Endothelial cell of umbilical vein (primary cell): ENCODE measurements around the gene HTRA3. TPM values are rescaled to one million over a fixed set of nuclear protein-coding genes. Genes with fewer than 3 reads are reported as not detected.

Experiments used
- BruUV-seq: library from RNA; stranded (reverse); fragments of 400-500 nt; replicated peaks from 2 replicates; lab custom pipeline; 2021; lab: Mats Ljungman, UMichigan
- CTCF ChIA-PET: fragments of 300-600, 350-600 bp; sonication (Branson Sonifier 250); formaldehyde crosslinking; loops from one replicate; lab custom pipeline; 2021; ENCODE audit warnings: antibody characterized with exemption, inconsistent platforms; lab: Charles Lee
- POLR2A ChIA-PET: fragments of 300-600, 350-600 bp; sonication (Branson Sonifier 250); formaldehyde crosslinking; loops from one replicate; lab custom pipeline; 2021; ENCODE audit warnings: antibody characterized with exemption, inconsistent platforms; lab: Charles Lee
- DNase-seq: peaks from one replicate; pipeline ENCODE4 v3.0.0-alpha.2; 2011; ENCODE audit warnings: low read depth, low spot score
- FAIRE-seq: peaks from 2 replicates; lab custom pipeline; 2011; peaks lifted over from hg19 to GRCh38; lab: Jason Lieb, UNC
- H2AFZ ChIP-seq: 2 replicates; pipeline ENCODE4 v1.6.0; 2012; ENCODE audit warnings: low read depth, low read length, control low read depth, inconsistent platforms
- H3K27ac ChIP-seq: 2 replicates; pipeline ENCODE4 v1.5.1; 2011; ENCODE audit warnings: low read depth, mild to moderate bottlenecking, control low read depth, low read length, moderate library complexity; ENCODE audit not compliant: insufficient read depth
- H3K27me3 ChIP-seq, 2 experiments: 2 replicates each; pipeline versions ENCODE4 v1.6.0 to v1.6.1; 2011; ENCODE audit warnings: low read length in 2 of 2, mixed read lengths in 1 of 2; ENCODE audit not compliant: control insufficient read depth in 2 of 2, insufficient read depth in 2 of 2
- H3K36me3 ChIP-seq, 2 experiments: 2 replicates in 1 of 2; 3 replicates in 1 of 2; pipeline ENCODE4 v1.5.1; 2011; ENCODE audit warnings: low read length in 2 of 2, mild to moderate bottlenecking in 1 of 2, moderate library complexity in 1 of 2; ENCODE audit not compliant: control insufficient read depth in 2 of 2, insufficient read depth in 2 of 2; ENCODE audit errors: extremely low read depth in 1 of 2
- H3K4me1 ChIP-seq: 3 replicates; pipeline ENCODE4 v1.5.1; 2011; ENCODE audit warnings: mild to moderate bottlenecking, low read length; ENCODE audit not compliant: control insufficient read depth, insufficient read depth; ENCODE audit errors: extremely low read depth
- H3K4me2 ChIP-seq: 2 replicates; pipeline ENCODE4 v1.6.1; 2011; ENCODE audit warnings: low read length, control low read depth, mixed read lengths; ENCODE audit not compliant: insufficient read depth
- H3K4me3 ChIP-seq, 3 experiments: fragments of 200-600 bp in 1 of 3; sonication (generic), shearing (Covaris generic) in 1 of 3; replicated peaks in 1 of 3; 2 replicates each; pipeline ENCODE4 v1.5.1; 2011 to 2016; ENCODE audit warnings: control low read depth in 3 of 3, low read length in 3 of 3, mild to moderate bottlenecking in 2 of 3, inconsistent platforms in 1 of 3, low read depth in 1 of 3, moderate library complexity in 1 of 3; ENCODE audit not compliant: insufficient read depth in 1 of 3
- H3K79me2 ChIP-seq: 2 replicates; pipeline ENCODE4 v1.6.0; 2012; ENCODE audit warnings: low read length, inconsistent platforms; ENCODE audit not compliant: control insufficient read depth, insufficient read depth
- H3K9ac ChIP-seq: replicated peaks from 2 replicates; pipeline ENCODE3; 2011; ENCODE audit warnings: low read length, control low read depth; ENCODE audit not compliant: insufficient read depth; ENCODE audit errors: extremely low read depth
- H3K9me1 ChIP-seq: replicated peaks from 3 replicates; pipeline ENCODE4 v1.6.0; 2011; ENCODE audit warnings: mild to moderate bottlenecking, low read length; ENCODE audit not compliant: control insufficient read depth, insufficient read depth; ENCODE audit errors: extremely low read depth
- H3K9me3 ChIP-seq: replicated peaks from 2 replicates; pipeline ENCODE4 v1.5.1; 2012; ENCODE audit warnings: low read length, inconsistent platforms; ENCODE audit not compliant: control insufficient read depth, insufficient read depth
- H4K20me1 ChIP-seq: replicated peaks from 2 replicates; pipeline ENCODE3; 2011; ENCODE audit warnings: mild to moderate bottlenecking, low read length; ENCODE audit not compliant: control insufficient read depth, insufficient read depth; ENCODE audit errors: extremely low read depth
- EZH2 ChIP-seq: IDR thresholded peaks from 2 replicates; pipeline ENCODE4 v1.6.1; 2012; ENCODE audit warnings: borderline replicate concordance, low read depth, mild to moderate bottlenecking, moderate library complexity, low read length, inconsistent platforms; ENCODE audit not compliant: severe bottlenecking
- GATA2 ChIP-seq: IDR thresholded peaks from 2 replicates; pipeline ENCODE4 v1.7.0; 2011; ENCODE audit warnings: low read depth, mild to moderate bottlenecking, moderate library complexity, mixed read lengths, low read length; ENCODE audit not compliant: insufficient read length, insufficient read depth
- MYC ChIP-seq: IDR thresholded peaks from one replicate; pipeline ENCODE4 v1.6.1; 2011; ENCODE audit warnings: mild to moderate bottlenecking, low read depth, low read length
- POLR2A ChIP-seq: IDR thresholded peaks from 2 replicates; pipeline ENCODE4 v1.6.1; 2012; ENCODE audit warnings: low read depth, mild to moderate bottlenecking, control low read depth, low read length
- POLR2AphosphoS5 ChIP-seq: IDR thresholded peaks from 2 replicates; pipeline ENCODE4 v1.6.1; 2012; ENCODE audit warnings: low read depth, mild to moderate bottlenecking, control low read depth, low read length, moderate library complexity; ENCODE audit not compliant: insufficient read depth
- dilution Hi-C: fragments of 300-500 bp; cut with MboI; formaldehyde crosslinking; loops from one replicate; pipeline ENCODE4 v1.15.0; 2019; ENCODE audit warnings: low sequenced_read_pairs; ENCODE audit not compliant: extremely low pct_ligation_motif_present
- intact Hi-C: fragments of 100-400 bp; cut with micrococcal nuclease; formaldehyde crosslinking; loops from one replicate; pipeline ENCODE4 v1.10.0; 2022
- polyA plus RNA-seq, 4 experiments: library from polyadenylated mRNA; depleted of rRNA in 3 of 4; stranded (reverse) in 3 of 4; unstranded in 1 of 4; fragments of >200 nt; gene quantifications; 2 replicates each; pipeline versions ENCODE4 v1.2.1 to v1.2.3, GENCODE V29; 2011 to 2012; ENCODE audit warnings: missing spikeins in 1 of 4
- total RNA-seq: library from RNA; stranded (reverse); gene quantifications from 2 replicates; pipeline ENCODE4 v1.2.3, GENCODE V29; 2021
- TF ChIP-seq, protein P1 (sequence below), 2 donors: IDR thresholded peaks; 1 replicate in 1 of 2; 2 replicates in 1 of 2; pipeline ENCODE4 v1.5.1; 2011; ENCODE audit warnings: low read length in 2 of 2, mild to moderate bottlenecking in 2 of 2, moderate library complexity in 2 of 2, control low read depth in 1 of 2, inconsistent platforms in 1 of 2, low read depth in 1 of 2; ENCODE audit not compliant: insufficient read depth in 1 of 2; ENCODE audit errors: extremely low read depth in 1 of 2
- TF ChIP-seq, protein P2 (sequence below): IDR thresholded peaks from 2 replicates; pipeline ENCODE4 v1.6.1; 2011; ENCODE audit not compliant: insufficient read depth, insufficient read length

HTRA3 gene
- total and polyA plus RNA-seq, 2 donors (not counting 3 experiments of a cell fraction or from before 2014, with no cell fraction given), result 9.0 to 12.0 TPM

DNA sequence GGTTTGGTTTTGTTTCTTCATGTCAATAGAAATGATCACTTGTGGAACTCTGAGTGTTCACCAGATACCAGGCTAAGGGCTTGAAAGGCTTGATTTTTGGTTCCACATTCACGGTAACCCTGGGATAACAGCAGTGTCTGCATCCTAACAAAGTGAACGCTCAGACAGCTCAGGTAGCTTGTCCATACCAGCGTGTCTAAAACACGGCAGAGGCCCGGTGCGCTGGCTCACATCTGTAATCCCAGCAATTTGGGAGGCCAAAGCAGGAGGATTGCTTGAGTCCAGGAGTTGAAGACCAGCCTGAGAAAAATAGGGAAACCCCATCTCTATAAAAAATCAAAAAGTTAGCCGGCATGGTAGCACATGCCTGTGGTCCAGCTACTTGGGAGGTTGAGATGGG lies 49.0 kb downstream of the HTRA3 start:
- CTCF ChIA-PET, result no interaction called here

More for the DNA sequence above, 49.0 kb downstream of the HTRA3 start:
- no peaks in the 10 kb centered on the region for H3K36me3 ChIP-seq
- no peak for FAIRE-seq
- dilution Hi-C loops, result no loop called here
- intact Hi-C loops, result no loop called here
- no peak overlapping the region for H3K4me3 ChIP-seq
- no peak overlapping the region for H3K27ac ChIP-seq
- H3K9me1 ChIP-seq, result no peaks in the 10 kb centered on the region
- no peak overlapping the region for H3K4me2 ChIP-seq
- H4K20me1 ChIP-seq, result no peaks in the 10 kb centered on the region
- no peaks in the 10 kb centered on the region for H3K9me3 ChIP-seq
- peaks cover 7% of the 10 kb centered on the region for H3K4me1 ChIP-seq
- no peak for DNase-seq
- no peak overlapping the region for H3K9ac ChIP-seq
- no TSS peak for BruUV-seq
- TF ChIP-seq POLR2A (no peak), POLR2AphosphoS5 (no peak), GATA2 (no peak), MYC (no peak), EZH2 (no peak)
- TF ChIP-seq, protein P1, sequence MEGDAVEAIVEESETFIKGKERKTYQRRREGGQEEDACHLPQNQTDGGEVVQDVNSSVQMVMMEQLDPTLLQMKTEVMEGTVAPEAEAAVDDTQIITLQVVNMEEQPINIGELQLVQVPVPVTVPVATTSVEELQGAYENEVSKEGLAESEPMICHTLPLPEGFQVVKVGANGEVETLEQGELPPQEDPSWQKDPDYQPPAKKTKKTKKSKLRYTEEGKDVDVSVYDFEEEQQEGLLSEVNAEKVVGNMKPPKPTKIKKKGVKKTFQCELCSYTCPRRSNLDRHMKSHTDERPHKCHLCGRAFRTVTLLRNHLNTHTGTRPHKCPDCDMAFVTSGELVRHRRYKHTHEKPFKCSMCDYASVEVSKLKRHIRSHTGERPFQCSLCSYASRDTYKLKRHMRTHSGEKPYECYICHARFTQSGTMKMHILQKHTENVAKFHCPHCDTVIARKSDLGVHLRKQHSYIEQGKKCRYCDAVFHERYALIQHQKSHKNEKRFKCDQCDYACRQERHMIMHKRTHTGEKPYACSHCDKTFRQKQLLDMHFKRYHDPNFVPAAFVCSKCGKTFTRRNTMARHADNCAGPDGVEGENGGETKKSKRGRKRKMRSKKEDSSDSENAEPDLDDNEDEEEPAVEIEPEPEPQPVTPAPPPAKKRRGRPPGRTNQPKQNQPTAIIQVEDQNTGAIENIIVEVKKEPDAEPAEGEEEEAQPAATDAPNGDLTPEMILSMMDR (IDR thresholded peaks at IDR 0.05; ENCODE audit: extremely low read depth in 1 of 2, insufficient read depth in 1 of 2, low read depth in 1 of 2, low read length in 2 of 2), result no peak
- TF ChIP-seq, protein P2, sequence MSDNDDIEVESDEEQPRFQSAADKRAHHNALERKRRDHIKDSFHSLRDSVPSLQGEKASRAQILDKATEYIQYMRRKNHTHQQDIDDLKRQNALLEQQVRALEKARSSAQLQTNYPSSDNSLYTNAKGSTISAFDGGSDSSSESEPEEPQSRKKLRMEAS, result no peak
- H3K79me2 ChIP-seq, result no peaks in the 10 kb centered on the region
- H2AFZ ChIP-seq, result no peak overlapping the region
- peaks cover 3% of the 10 kb centered on the region in 2 experiments for H3K27me3 ChIP-seq
- POLR2A ChIA-PET, result no interaction called here
